Heart left ventricle (tissue), 13 donors: ENCODE results near the gene ATP13A2.

ENCODE experiments used
- POLR2A ChIP-seq, 2 donors: fragments of 450-650 bp; IDR thresholded peaks; one replicate each; pipeline ENCODE4 v1.6.1; 2017; ENCODE audit warnings: antibody characterized with exemption in 2 of 2, mild to moderate bottlenecking in 2 of 2, moderate library complexity in 2 of 2
- TF ChIP-seq, protein P1 (sequence below), 12 donors: fragments of 200-600 bp; sonication (generic) in 4 of 12; IDR thresholded peaks; one replicate each; pipeline versions ENCODE4 v1.5.0 to v1.8.0; 2018 to 2022; ENCODE audit warnings: antibody characterized with exemption in 12 of 12, mild to moderate bottlenecking in 5 of 12
- donor health status: ischemic (EF 13 %, LVEDD 7.1; RV severe dilation, severe dysfunction).
- donor health status: DM: no; HTN: yes; CAD: no.
- donor health status: DM: no; HTN: no; CAD: no.
- donor health status: ischemic (EF 25% LVEDD 6.9; RV normal size, moderate dysfunction).
- donor health status: ischemic (EF 25% LVEDD 5.7; RV mildly dilated, moderate dysfunction).
- donor health status: ischemic (EF 35%, LVEDD 5.7; RV mildly dilated, moderate dysfunction).
- donor health status: nonischemic (EF 11% LVEDD 7.7; RV severe dilation, severe dysfunction).
- donor health status: DM: yes; HTN: yes; CAD: no.
- donor health status: PGD.
- donor health status: ischemic (EF 29% LVEDD 5.4; RV normal size, mild dysfunction).
- donor health status: nonischemic (EF 23%, LVEDD 6.1; RV moderate dilation, normal function).

DNA sequence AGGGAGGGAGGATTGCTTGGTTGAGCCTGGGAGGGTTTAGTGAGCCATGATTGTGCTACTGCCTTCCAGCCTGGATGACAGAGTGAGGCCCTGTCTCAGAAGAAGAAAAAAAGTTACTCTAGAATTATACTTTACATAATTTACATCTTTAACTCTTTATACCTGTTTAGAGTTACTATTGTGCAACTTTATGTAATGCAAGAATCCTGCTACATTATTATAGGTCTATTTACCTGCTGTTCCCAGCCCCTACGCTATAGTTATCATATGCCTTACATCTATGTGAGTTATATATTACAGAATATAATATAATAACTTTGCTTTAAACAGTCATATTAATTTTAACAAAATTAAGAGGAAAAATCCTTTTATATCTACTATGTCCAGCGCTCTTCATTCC lies 27.8 kb upstream of the ATP13A2 start:
- TF ChIP-seq, protein P1, sequence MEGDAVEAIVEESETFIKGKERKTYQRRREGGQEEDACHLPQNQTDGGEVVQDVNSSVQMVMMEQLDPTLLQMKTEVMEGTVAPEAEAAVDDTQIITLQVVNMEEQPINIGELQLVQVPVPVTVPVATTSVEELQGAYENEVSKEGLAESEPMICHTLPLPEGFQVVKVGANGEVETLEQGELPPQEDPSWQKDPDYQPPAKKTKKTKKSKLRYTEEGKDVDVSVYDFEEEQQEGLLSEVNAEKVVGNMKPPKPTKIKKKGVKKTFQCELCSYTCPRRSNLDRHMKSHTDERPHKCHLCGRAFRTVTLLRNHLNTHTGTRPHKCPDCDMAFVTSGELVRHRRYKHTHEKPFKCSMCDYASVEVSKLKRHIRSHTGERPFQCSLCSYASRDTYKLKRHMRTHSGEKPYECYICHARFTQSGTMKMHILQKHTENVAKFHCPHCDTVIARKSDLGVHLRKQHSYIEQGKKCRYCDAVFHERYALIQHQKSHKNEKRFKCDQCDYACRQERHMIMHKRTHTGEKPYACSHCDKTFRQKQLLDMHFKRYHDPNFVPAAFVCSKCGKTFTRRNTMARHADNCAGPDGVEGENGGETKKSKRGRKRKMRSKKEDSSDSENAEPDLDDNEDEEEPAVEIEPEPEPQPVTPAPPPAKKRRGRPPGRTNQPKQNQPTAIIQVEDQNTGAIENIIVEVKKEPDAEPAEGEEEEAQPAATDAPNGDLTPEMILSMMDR (IDR thresholded peaks at IDR 0.05) = no peak
- no peak for TF ChIP-seq POLR2A (IDR thresholded peaks at IDR 0.05)
